Esophagus muscularis mucosa (tissue), 3 donors: ENCODE results near the gene TP73.

Source experiments
- CTCF ChIP-seq, 3 experiments: fragments of 200-600 bp in 2 of 3; fragments of 450-650 bp in 1 of 3; sonication (generic) in 2 of 3; IDR thresholded peaks; one replicate each; pipeline ENCODE4 v1.5.1; 2017 to 2019; ENCODE audit warnings: antibody characterized with exemption in 3 of 3, mild to moderate bottlenecking in 2 of 3, moderate library complexity in 1 of 3
- POLR2A ChIP-seq: fragments of 450-650 bp; IDR thresholded peaks from one replicate; pipeline ENCODE4 v1.6.1; 2017; ENCODE audit warnings: antibody characterized with exemption, moderate library complexity, mild to moderate bottlenecking, low read depth
- POLR2AphosphoS5 ChIP-seq, 2 donors: sonication (generic); formaldehyde crosslinking; IDR thresholded peaks; one replicate each; pipeline ENCODE4 v1.6.1; 2017; ENCODE audit warnings: antibody characterized with exemption in 2 of 2

- TF ChIP-seq CTCF (IDR thresholded peaks at IDR 0.05) (no peak), POLR2A (no peak), POLR2AphosphoS5 (IDR thresholded peaks at IDR 0.05) (no peak)
Observed at GRCh38 chr1:3668585-3669300, 16.4 kb downstream of the TP73 start.
